ENCODE data around the gene NDOR1.
"Not testable (repeated sequence)": the region's sequence is repeated elsewhere in the genome, so short reads cannot be mapped to it uniquely, and the experiment has no call there.

Gene NDOR1

DNA sequence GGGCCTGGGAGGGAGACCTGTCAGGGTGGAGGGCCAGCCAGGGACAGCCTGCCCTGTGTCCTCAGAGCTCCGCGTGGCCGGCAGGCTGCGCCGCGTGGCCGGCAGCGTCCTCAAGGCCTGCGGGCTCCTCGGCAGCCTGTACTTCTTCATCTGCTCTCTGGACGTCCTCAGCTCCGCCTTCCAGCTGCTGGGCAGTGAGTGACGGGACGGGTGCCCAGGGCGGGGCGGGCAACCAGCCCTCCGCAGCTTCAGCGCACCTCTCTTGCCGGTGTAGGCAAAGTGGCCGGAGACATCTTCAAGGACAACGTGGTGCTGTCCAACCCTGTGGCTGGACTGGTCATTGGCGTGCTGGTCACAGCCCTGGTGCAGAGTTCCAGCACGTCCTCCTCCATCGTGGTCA lies 27.0 kb downstream of the NDOR1 start:
- DNase-seq (ENCODE audit: low read depth), result no peak

DNA sequence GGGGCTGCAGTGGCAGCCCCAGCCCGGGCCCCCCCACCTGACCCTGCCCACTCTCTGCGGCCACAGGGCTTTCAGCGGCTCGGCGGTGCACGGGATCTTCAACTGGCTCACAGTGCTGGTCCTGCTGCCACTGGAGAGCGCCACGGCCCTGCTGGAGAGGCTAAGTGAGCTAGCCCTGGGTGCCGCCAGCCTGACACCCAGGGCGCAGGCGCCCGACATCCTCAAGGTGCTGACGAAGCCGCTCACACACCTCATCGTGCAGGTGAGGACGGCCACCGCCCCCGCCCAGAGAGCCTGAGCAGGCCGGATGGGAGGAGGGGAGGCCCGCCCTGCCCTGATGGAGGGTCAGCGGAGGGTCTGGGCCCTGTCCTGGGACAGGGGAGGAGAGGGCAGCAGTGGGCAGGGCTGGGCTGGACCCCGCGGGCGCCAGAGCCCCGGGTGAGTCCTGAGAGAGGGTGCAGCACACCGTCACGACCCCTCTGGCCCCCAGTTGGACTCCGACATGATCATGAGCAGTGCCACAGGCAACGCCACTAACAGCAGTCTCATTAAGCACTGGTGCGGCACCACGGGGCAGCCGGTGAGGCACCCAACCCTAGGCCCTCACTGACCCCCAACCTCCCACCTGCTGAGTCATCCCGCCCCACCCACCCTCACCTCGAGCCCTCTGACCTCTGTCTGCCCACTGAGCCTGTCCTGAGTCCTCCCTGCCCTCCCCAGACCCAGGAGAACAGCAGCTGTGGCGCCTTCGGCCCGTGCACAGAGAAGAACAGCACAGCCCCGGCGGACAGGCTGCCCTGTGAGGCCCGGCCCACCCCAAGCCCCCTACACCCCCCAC lies 27.9 kb downstream of the NDOR1 start:
- no peak for DNase-seq (ENCODE audit: low read depth)

DNA sequence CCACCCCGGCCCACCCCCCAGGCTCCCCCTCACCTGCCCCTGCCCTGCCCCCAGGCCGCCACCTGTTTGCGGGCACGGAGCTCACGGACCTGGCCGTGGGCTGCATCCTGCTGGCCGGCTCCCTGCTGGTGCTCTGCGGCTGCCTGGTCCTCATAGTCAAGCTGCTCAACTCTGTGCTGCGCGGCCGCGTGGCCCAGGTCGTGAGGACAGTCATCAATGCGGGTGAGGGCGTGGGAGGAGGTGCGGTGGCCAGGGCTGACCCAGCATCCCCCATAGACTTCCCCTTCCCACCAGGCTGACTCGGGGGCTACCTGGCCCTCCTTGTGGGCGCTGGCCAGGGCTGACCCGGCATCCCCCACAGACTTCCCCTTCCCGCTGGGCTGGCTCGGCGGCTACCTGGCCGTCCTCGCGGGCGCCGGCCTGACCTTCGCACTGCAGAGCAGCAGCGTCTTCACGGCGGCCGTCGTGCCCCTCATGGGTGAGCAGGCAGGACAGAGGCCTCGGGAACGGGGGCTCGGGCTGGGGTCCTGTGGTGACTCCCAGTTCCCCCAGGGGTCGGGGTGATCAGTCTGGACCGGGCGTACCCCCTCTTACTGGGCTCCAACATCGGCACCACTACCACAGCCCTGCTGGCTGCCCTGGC lies 28.7 kb downstream of the NDOR1 start:
- DNase-seq (ENCODE audit: low read depth), result no peak

DNA sequence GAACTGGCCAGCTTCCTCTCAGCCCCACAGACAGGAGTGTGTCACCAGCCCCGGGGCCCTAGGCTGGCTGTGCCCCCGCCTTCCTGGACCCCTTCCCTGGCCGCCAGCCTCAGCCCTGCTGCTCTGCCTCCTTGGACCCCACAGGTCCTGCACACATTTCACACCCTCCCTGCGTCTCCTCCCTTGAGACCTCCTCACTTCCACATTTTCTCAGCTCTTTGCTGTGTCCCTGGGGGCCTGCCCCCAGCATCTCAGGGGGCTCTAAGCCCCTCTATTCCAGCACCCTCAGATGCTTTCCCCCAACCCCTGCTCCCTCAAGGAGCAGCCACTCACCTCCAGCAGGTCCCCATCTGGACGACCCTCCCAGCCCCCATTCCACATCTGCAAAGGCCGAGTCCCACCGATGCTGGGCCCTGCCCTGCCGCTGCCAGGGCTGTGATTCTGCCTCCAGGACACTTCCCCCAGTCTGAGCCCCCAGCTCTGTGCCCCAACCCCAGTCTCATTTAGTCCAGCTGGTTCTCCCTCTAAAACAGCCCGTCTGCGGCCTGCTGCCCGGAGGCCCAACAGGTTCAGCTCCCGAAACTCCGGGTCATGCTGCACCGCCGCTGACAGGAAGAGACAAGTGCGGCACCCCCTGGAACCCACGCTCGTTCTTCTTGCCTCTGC lies 29.4 kb downstream of the NDOR1 start:
- DNase-seq (ENCODE audit: low read depth), result no peak

DNA sequence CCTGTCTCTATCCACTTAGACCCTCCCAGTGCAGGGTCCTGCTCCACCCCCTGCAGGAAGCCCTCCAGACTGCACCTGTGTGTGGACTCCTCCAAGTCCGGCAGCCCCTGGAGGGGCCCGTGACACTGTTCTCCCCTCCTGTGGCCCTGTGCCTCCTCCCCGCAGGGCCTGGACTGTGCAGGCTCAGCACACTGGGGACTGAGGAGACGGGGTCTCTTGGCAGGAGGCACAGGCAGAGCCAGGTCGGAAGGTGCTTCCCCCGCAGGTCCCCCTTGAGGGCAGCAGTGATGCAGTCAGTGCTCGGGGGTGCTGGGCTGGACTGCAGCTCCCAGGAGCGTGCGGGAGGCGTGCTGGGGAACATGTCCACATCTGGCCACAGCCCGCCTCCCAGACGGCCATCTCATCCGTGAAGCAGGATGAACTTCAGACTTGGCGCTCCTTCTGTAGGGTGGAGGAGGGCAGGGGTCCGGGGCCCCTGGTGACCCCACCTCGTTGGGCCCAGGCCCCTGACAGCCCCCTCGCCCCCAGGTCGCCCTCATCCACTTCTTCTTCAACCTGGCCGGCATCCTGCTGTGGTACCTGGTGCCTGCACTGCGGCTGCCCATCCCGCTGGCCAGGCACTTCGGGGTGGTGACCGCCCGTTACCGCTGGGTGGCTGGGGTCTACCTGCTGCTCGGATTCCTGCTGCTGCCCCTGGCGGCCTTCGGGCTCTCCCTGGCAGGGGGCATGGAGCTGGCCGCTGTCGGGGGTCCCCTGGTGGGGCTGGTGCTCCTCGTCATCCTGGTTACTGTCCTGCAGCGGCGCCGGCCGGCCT lies 30.1 kb downstream of the NDOR1 start:
- DNase-seq (ENCODE audit: low read depth), result no peak

DNA sequence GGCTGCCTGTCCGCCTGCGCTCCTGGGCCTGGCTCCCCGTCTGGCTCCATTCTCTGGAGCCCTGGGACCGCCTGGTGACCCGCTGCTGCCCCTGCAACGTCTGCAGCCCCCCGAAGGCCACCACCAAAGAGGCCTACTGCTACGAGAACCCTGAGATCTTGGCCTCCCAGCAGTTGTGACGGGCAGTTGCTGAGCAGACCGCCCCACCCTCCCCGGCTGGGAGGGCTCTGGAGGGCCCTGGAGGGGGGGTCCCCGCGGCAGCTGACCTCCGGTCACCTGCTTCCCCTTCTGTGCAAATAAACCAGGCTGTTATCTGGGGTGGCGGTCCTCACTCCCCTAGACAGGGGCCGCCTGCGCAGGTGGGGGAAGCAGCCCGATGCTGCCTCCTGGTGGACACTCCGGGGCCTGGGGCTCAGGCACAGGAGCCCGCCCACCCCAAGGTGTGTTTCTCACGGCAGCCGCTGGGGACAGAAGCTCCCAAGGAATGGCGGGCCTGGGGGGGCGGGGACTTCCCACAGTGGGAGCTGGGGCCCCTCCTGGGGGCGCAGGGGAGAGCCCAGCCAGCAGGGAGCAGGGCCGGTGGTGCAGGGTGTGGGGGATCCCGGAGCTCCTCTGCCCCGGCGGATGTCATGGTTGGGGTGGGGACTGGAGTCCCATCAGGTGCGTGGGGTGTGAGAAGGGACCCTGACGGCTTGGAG lies 30.9 kb downstream of the NDOR1 start:
- peak; percentile 90 for DNase-seq (ENCODE audit: low read depth)

DNA sequence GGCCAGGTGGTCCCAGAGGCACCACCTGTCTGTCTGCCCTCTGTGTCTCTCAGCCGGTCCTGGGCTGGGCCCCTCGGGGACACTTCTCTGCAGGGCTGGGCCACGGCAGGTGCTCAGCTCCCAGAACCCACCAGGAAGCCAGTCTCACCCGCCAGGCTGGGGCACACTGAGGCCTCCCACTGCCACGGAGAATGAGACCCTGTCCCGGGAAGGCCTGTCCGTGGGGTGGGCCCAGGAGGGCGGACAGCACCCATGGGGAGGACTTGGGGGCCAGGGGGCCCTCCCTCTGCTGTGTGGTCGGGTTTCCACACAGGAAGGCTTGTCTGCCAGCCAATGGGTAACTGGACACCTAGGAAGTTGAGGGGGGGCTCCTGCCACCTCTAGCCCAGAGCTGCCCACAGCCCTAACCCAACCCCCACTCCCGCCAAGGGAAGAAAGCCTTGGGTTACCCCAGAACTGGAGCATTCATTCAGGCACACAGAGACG lies 31.5 kb downstream of the NDOR1 start:
- DNase-seq (ENCODE audit: low read depth), result no peak

DNA sequence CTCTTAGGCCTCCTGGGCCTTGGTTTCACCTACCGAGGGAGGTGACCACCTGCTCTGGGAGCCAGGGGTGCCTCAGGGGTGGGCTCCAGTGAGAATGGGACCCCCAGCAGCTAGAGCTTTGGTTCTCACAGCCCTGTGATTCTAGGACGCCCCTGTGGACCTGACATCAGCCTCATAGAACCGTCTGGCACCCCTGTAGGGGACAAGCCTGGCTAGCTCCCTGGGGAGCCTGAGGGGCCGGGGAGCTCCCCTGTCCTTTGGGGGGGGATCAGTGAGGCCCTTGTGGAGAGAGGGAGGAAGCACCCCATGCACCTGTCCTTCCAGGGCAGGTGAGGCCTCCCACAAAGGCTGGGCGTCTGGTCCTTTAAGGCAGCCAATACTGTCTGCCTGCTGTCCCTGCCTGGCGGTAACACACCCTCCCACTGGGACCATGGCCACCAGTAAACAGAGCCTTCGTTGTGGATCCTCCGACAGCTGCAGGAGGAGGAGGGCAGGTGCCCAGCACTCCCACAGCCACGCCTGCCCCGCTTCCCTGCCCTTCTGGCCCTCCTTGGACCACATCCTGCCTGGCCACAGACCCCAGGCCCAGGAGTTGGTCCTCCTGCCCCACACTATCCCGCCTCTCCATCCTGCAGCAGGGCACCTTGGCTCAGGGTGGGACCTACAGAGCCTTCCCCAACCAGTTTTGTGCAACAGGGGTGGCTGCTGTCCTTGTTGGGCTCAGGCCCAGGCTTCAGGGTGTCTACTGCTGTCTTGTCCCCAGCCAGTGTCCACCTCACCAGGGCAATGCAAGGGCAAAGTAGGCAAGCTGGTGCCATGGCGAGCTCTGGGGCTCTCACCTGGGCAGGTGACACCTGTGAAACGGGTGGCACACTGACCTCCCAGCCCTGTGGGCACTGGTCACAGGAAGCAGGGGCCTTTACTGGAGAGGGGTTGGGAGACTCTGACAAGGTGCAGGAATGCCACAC lies 32.5 kb downstream of the NDOR1 start:
- no peak for DNase-seq (ENCODE audit: low read depth)

DNA sequence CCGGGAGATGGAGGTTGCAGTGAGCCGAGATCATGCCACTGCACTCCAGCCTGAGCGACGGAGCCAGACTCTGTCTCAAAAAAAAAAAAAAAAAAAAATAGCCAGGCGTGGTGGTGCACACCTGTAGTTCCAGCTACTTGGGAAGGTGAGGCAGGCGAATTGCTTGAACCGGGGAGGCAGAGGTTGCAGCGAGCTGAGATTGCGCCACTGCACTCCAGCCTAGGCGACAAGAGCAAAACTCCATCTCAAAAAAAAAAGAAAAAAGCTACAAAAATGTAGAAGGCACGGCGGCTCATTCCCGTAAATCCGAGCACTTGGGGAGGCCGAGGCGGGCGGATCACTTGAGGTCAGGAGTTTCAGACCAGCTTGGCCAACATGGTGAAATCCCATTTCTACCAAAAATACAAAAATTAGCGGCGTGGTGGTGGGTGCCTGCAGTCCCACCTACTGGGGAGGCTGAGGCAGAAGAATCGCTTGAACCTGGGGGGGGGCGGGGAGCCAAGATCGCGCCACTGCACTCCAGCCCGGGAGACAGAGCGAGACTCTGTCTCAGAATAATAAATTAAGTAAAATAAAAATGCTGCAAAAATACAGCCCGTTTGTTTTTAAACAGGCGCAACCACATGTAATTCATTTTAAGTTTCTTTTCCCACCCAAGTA lies 34.2 kb downstream of the NDOR1 start:
- DNase-seq (ENCODE audit: low read depth), result not testable (repeated sequence)

DNA sequence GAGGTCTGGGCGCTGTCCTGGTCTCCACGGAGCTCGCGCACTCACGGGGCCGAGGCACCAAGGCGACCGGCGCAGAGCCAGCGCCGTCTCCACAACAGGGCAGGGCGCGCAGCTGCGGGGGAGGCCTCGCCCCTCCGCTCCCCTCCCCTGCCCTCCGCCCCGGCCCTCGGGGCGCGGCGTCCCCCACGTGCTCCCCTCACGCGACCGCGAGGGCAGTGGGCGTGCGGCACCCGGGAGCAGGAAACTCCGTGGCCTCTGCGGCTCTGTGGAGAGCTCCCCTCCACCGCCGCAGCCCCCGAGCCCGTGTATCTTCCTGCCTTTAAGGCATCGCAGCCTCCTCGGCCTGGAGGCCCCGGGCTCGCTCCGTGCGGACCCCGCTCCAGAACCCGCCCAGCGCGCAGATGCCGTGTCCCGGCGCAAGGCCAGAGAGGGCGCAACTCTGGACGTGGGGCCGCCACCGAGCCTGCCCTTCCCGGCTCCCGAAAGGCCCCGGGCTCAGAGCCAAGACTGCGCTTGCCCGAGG lies 34.9 kb downstream of the NDOR1 start:
- peak; percentile 69 for DNase-seq (ENCODE audit: low read depth)

DNA sequence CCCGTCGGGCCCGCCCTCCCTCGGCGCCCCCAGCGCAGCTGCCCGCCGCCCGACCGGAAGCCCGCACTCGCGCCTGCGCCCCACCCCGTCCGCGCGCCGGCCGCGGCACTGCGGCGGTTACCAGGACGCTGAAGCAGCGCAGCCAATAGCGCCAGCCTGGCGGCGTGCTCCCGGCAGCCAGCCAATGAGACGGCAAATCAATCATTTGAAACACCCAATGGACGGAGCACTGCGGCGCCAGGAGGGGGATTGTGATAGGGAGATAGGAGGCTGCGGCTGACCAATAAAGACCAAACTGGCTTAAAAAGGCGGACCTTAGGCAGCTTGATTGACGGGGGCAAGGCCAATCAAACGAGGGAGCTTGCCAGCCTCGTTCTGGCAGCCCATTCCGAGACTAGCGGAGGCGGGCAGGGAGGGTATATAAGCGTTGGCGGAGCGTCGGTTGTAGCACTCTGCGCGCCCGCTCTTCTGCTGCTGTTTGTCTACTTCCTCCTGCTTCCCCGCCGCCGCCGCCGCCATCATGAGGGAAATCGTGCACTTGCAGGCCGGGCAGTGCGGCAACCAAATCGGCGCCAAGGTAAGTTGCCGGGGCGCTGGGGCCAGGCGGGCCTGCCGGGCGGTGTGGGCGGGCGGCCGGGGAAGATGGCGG lies 35.5 kb downstream of the NDOR1 start, which contains the start of gene TUBB4B:
Gene TUBB4B, plus strand, starts transcription at position 447 of the 649 bp plus-strand sequence. Its CDS starts 74 bp downstream, at position 521.
- DNase-seq (ENCODE audit: low read depth), result peak; percentile 97

DNA sequence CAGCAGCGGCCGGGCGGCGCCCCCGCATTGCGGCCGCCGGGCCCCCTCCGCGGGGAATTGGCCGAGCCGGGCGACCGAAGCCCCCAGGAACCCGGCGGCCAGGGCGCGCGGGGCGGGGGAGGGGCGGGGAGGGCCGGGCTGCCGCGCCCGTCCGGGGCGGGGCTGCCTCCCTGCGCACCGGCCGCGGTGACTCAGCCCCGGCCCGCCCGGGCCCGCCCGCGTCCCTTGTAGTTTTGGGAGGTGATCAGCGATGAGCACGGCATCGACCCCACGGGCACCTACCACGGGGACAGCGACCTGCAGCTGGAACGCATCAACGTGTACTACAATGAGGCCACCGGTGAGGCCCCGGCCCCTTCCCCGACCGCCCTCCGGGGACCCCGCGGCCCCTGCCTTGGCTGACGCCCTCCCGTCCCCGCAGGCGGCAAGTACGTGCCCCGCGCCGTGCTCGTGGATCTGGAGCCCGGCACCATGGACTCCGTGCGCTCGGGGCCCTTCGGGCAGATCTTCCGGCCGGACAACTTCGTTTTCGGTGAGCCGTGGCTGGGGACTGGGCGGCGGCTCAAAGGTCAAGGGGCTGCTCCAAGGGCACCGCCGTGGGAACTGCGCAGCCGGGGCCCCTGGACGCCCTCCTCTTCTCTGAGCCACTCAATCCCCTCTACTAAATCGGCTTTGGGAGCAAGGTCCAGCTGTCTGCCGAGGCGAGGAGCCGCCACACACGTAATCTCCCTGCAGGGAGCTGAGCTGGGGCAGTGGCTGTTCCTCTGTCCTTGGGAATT lies 36.2 kb downstream of the NDOR1 start:
- peak; percentile 65 for DNase-seq (ENCODE audit: low read depth)

DNA sequence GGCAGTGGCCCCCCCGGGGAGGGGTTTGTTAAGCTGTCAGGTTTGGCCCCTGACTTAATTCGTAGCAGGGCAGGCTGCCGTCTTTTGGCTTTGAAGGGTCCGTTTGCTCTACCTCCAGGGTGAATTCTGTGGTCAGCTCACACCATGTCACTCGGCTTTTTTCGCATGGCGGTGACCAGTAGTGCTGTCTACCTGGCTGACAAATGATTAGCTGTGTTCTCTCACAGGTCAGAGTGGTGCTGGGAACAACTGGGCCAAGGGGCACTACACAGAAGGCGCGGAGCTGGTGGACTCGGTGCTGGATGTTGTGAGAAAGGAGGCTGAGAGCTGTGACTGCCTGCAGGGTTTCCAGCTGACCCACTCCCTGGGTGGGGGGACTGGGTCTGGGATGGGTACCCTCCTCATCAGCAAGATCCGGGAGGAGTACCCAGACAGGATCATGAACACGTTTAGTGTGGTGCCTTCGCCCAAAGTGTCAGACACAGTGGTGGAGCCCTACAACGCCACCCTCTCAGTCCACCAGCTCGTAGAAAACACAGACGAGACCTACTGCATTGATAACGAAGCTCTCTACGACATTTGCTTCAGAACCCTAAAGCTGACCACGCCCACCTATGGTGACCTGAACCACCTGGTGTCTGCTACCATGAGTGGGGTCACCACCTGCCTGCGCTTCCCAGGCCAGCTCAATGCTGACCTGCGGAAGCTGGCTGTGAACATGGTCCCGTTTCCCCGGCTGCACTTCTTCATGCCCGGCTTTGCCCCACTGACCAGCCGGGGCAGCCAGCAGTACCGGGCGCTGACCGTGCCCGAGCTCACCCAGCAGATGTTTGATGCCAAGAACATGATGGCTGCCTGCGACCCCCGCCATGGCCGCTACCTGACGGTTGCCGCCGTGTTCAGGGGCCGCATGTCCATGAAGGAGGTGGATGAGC lies 37.0 kb downstream of the NDOR1 start:
- no peak for DNase-seq (ENCODE audit: low read depth)

DNA sequence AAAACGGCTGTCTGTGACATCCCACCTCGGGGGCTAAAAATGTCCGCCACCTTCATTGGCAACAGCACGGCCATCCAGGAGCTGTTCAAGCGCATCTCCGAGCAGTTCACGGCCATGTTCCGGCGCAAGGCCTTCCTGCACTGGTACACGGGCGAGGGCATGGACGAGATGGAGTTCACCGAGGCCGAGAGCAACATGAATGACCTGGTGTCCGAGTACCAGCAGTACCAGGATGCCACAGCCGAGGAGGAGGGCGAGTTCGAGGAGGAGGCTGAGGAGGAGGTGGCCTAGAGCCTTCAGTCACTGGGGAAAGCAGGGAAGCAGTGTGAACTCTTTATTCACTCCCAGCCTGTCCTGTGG lies 37.7 kb downstream of the NDOR1 start:
- not testable (repeated sequence) for DNase-seq (ENCODE audit: low read depth)

DNA sequence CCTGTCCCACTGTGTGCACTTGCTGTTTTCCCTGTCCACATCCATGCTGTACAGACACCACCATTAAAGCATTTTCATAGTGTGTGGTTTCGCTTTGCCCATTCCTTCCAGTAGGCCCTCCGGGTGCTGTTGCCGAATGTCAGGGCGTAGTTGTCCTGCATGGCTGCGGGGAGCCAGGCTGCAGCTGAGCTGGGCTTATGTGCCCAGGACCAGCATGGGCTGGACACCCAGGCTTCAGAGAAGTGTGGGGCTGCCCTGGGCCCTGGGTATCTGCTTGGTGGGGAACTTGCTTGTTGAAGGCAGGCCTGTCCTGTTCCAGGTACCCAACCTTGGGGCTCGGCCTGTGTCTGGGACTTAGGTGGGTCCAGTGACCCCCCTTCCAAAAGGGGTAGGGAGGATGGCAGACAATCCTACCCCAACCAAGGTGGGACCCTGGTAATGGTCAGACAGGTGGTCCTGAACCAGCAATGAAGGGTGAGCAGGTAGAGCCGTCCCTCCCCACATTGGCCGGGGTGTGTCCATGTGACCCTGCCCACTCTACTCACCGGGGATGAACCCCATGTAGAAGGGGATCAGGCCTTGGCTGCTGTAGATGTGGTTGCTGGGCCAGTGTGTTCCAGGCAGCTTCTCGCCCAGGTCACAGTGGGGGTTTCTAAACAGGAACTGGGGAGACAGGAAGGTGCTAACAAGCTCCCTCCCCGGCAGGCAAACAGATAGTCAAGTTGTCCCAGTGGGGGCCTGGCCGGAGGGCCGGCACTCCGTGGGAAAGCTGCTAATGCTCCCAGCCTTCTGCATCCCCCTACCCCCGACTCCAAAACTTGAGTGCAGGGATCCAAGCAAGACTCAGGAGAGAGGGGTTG lies 38.4 kb downstream of the NDOR1 start:
- no peak for DNase-seq (ENCODE audit: low read depth)

All from activated T-cell treated with anti-CD3 and anti-CD28 coated beads for 48 hours (primary cell).